OCI-LY7 (cell line): ENCODE results near the gene ZFP36L1. TPM values are rescaled to one million over a fixed set of nuclear protein-coding genes. Genes with fewer than 3 reads are reported as not detected.

Experiments used
- BruUV-seq: library from RNA; stranded (reverse); fragments of 400-500 nt; replicated peaks from 2 replicates; lab custom pipeline; 2021; lab: Mats Ljungman, UMichigan
- CTCF ChIA-PET: fragments of 300-600 bp; sonication (Branson Sonifier 250); formaldehyde crosslinking; loops from one replicate; lab custom pipeline; 2022; ENCODE audit warnings: antibody characterized with exemption; ENCODE audit not compliant: unreplicated experiment; lab: Charles Lee
- POLR2A ChIA-PET: fragments of 300-600 bp; sonication (Branson Sonifier 250); formaldehyde crosslinking; loops from one replicate; lab custom pipeline; 2022; ENCODE audit warnings: antibody characterized with exemption; lab: Charles Lee
- DNase-seq: peaks from one replicate; pipeline ENCODE4 v3.0.0-alpha.2; 2015; ENCODE audit warnings: low spot score
- H2AFZ ChIP-seq: fragments of 200-600 bp; sonication (generic), shearing (Covaris generic); 2 replicates; pipeline ENCODE4 v1.6.1; 2014; ENCODE audit warnings: mild to moderate bottlenecking, antibody characterized with exemption, low read length, moderate library complexity
- H3K27ac ChIP-seq: fragments of 200-600 bp; sonication (generic); 2 replicates; pipeline ENCODE4 v1.5.1; 2014; ENCODE audit warnings: mixed run types, low read depth, mild to moderate bottlenecking, moderate library complexity, low read length, inconsistent platforms; ENCODE audit not compliant: poor library complexity, severe bottlenecking
- H3K36me3 ChIP-seq: fragments of 200-600 bp; sonication (generic); 2 replicates; pipeline ENCODE4 v1.6.1; 2014; ENCODE audit warnings: mild to moderate bottlenecking, antibody characterized with exemption, low read length, moderate library complexity, mixed read lengths; ENCODE audit not compliant: insufficient read depth
- H3K4me1 ChIP-seq: fragments of 200-600 bp; sonication (generic); 2 replicates; pipeline ENCODE4 v1.5.1; 2014; ENCODE audit warnings: mild to moderate bottlenecking, low read length; ENCODE audit not compliant: insufficient read depth, poor library complexity, severe bottlenecking
- H3K4me2 ChIP-seq: fragments of 200-600 bp; sonication (generic); 2 replicates; pipeline ENCODE4 v1.6.1; 2014; ENCODE audit warnings: mild to moderate bottlenecking, low read length
- H3K4me3 ChIP-seq: fragments of 200-600 bp; sonication (generic); 2 replicates; pipeline ENCODE4 v1.5.1; 2014; ENCODE audit warnings: mild to moderate bottlenecking, low read depth, low read length; ENCODE audit not compliant: poor library complexity, severe bottlenecking
- H3K79me2 ChIP-seq: fragments of 200-600 bp; sonication (generic); 2 replicates; pipeline ENCODE4 v1.6.1; 2016; ENCODE audit warnings: low read depth, mild to moderate bottlenecking, low read length, moderate library complexity, mixed read lengths; ENCODE audit not compliant: insufficient read depth
- H3K9me2 ChIP-seq: fragments of 200-600 bp; sonication (generic); 2 replicates; pipeline ENCODE4 v1.6.1; 2016; ENCODE audit warnings: mild to moderate bottlenecking, low read length, mixed read lengths; ENCODE audit not compliant: insufficient read depth
- H3K9me3 ChIP-seq: fragments of 200-600 bp; sonication (generic); 2 replicates; pipeline ENCODE4 v1.6.1; 2014; ENCODE audit warnings: mild to moderate bottlenecking, mixed run types, low read length, mixed read lengths
- H4K20me1 ChIP-seq: fragments of 200-600 bp; sonication (generic); 2 replicates; pipeline ENCODE4 v1.6.1; 2014; ENCODE audit warnings: mild to moderate bottlenecking, antibody characterized with exemption, low read length, moderate library complexity, mixed read lengths; ENCODE audit not compliant: insufficient read depth
- EZH2phosphoT487 ChIP-seq: fragments of 200-600 bp; sonication (generic); IDR thresholded peaks from 2 replicates; pipeline ENCODE4 v1.6.1; 2018; ENCODE audit warnings: low read depth, borderline replicate concordance, mild to moderate bottlenecking, mixed run types, antibody characterized with exemption, low read length, moderate library complexity, mixed read lengths
- intact Hi-C: fragments of 100-400 bp; cut with micrococcal nuclease; formaldehyde crosslinking; loops from one replicate; pipeline ENCODE4 v1.10.0; 2022; ENCODE audit not compliant: unreplicated experiment
- total RNA-seq, 2 experiments: library from RNA; depleted of rRNA in 1 of 2; stranded (reverse); fragments of >200 nt in 1 of 2; shearing (Covaris generic) in 1 of 2; gene quantifications; 2 replicates each; pipeline ENCODE4 v1.2.3, GENCODE V29; 2014 to 2022
- TF ChIP-seq, protein P1 (sequence below): fragments of 200-600 bp; sonication (generic); conservative IDR thresholded peaks from 2 replicates; pipeline ENCODE4 v1.5.1; 2014; ENCODE audit warnings: mild to moderate bottlenecking, antibody characterized with exemption, low read length, moderate library complexity, mixed read lengths

ZFP36L1 gene
- total RNA-seq, 2 experiments from 2014 or later: 24.2 to 57.0 TPM

DNA sequence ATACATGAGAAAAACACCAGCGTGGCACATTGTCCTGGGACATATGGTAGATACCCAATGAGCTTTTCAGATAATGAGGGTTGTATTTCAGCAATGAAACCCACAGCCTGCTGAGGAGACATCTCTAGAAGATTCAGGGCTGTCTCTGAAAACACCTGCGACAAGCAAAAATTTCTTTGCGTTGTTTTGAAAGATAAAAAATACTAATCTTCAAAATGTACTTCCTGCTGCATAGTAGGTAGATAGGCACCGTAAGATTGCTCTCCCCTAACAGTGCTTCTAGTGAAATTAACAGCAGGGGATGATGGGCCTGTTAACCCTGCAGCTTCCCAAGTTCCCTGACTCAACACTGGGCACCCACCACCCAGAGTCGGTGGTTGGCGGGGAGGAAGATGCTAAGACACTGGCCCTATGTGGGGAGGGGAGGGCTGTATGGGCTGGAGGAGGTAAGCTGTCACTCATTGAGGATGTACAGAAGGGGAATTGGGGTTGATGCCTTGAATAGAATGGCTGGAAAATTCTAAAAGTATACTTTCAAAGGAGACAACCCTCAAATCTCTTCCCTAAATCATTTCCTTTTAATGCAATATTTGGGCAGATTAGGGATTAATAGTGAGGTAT is 20.0 kb downstream of the ZFP36L1 start:
- no peak for TF ChIP-seq EZH2phosphoT487
- TF ChIP-seq, protein P1, sequence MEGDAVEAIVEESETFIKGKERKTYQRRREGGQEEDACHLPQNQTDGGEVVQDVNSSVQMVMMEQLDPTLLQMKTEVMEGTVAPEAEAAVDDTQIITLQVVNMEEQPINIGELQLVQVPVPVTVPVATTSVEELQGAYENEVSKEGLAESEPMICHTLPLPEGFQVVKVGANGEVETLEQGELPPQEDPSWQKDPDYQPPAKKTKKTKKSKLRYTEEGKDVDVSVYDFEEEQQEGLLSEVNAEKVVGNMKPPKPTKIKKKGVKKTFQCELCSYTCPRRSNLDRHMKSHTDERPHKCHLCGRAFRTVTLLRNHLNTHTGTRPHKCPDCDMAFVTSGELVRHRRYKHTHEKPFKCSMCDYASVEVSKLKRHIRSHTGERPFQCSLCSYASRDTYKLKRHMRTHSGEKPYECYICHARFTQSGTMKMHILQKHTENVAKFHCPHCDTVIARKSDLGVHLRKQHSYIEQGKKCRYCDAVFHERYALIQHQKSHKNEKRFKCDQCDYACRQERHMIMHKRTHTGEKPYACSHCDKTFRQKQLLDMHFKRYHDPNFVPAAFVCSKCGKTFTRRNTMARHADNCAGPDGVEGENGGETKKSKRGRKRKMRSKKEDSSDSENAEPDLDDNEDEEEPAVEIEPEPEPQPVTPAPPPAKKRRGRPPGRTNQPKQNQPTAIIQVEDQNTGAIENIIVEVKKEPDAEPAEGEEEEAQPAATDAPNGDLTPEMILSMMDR: no peak
- ChIA-PET POLR2A (interaction anchor here (0.5 to 1.5 kb wide), 2 partner anchors 20 to 465 kb away, joined by 3 to 4 read pairs; partner anchors contain the start of gene ZFP36L1), CTCF (no interaction called here)
- Histone ChIP-seq H3K9me3 (no peaks in the 10 kb centered on the region), H3K4me1 (no peaks in the 10 kb centered on the region), H3K79me2 (no peaks in the 10 kb centered on the region), H3K36me3 (no peaks in the 10 kb centered on the region), H4K20me1 (no peaks in the 10 kb centered on the region), H2AFZ (no peak overlapping the region), H3K27ac (no peak overlapping the region), H3K4me2 (no peak overlapping the region), H3K9me2 (no peaks in the 10 kb centered on the region), H3K4me3 (no peak overlapping the region)
- BruUV-seq: no TSS peak
- DNase-seq: no peak
- intact Hi-C loops: no loop called here

DNA sequence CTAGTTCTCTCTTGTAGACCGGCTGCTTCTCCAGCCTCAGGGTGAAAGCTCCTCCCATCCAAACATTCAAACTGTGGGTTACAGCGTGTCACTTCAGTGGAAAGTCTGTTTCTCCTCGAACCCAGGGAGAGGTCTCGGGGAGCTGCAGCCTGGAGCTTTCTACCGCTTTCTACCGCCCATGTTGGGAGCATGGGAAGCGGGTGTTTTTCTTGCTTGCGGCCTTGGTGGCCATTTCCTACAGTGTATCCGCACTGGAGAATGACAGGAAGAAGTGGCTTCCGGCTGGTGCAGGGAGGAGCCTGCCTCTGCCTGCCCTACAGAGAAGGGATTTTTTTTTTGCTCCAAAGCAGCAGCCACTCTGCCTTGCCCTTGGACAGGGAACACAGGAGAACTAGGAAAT is 21.2 kb downstream of the ZFP36L1 start:
- Histone ChIP-seq H3K4me2 (no peak overlapping the region), H3K4me1 (no peaks in the 10 kb centered on the region), H3K36me3 (no peaks in the 10 kb centered on the region), H3K27ac (no peak overlapping the region), H4K20me1 (no peaks in the 10 kb centered on the region), H3K4me3 (no peak overlapping the region), H3K9me2 (no peaks in the 10 kb centered on the region), H2AFZ (no peak overlapping the region), H3K9me3 (no peaks in the 10 kb centered on the region), H3K79me2 (no peaks in the 10 kb centered on the region)
- BruUV-seq: no TSS peak
- intact Hi-C loops: no loop called here
- DNase-seq: no peak
- POLR2A ChIA-PET: no interaction called here
- CTCF ChIA-PET: no interaction called here
- no peak for TF ChIP-seq EZH2phosphoT487
- TF ChIP-seq, protein P1: no peak

DNA sequence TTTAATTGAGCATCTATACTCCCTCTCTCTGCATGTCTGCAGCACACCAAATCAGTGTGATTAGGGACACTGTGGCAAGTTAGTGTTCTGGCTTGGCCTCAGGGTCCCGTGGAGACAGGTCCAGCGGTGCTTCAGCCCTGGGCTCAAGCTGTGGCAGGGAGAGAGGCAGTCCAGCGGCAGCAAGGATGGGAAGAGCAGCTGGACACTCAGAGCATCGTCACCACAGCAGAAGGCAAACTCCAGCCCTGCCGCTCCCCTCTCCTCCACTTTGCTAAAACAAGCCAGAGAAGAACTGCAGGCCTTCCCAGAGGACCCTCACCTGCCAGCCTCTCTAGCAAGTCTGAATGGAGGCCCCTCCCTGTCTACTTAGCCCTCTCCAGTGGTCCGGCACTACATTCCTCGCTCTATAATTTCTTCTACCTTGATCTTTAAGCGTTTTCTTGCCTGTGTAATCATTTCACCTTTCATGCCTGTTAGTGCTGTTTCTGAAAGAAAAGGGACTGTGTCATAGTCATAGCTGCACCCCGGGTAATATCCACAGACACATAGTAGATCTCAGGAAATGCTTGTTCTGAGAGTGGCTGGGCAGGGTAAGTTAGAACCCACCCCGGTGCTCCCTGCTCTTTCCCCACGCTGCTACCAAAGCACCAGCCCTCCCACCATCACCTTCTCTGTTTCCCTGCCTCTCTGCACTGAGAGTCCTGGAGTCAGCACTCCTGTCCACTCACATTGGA is 22.1 kb downstream of the ZFP36L1 start:
- no TSS peak for BruUV-seq
- H3K4me3 ChIP-seq: no peak overlapping the region
- H3K9me3 ChIP-seq: no peaks in the 10 kb centered on the region
- intact Hi-C loops: no loop called here
- TF ChIP-seq, protein P1: no peak
- TF ChIP-seq EZH2phosphoT487: no peak
- no peaks in the 10 kb centered on the region for H3K9me2 ChIP-seq
- no peaks in the 10 kb centered on the region for H3K79me2 ChIP-seq
- H2AFZ ChIP-seq: no peak overlapping the region
- no peaks in the 10 kb centered on the region for H3K36me3 ChIP-seq
- no peak for DNase-seq
- ChIA-PET CTCF (no interaction called here), POLR2A (no interaction called here)
- no peak overlapping the region for H3K4me2 ChIP-seq
- no peaks in the 10 kb centered on the region for H3K4me1 ChIP-seq
- no peaks in the 10 kb centered on the region for H4K20me1 ChIP-seq
- no peak overlapping the region for H3K27ac ChIP-seq
